Mucosa of descending colon (tissue), 3 donors: ENCODE results near the gene NOTCH2NLA. TPM values are rescaled to one million over a fixed set of nuclear protein-coding genes. Genes with fewer than 3 reads are reported as not detected.
"Not testable (repeated sequence)": the region's sequence is repeated elsewhere in the genome, so short reads cannot be mapped to it uniquely, and the experiment has no call there.

Source experiments
- ATAC-seq: fragments of 200-7000 bp; cut with Tn5 transposase; one replicate; pipeline ENCODE4 v1.9.1; 2020; ENCODE audit warnings: mild to moderate bottlenecking, moderate library complexity
- DNase-seq, 3 donors: peaks; one replicate each; pipeline ENCODE4 v3.0.0-alpha.2; 2020
- H3K36me3 ChIP-seq: fragments of 200-600 bp; one replicate; pipeline ENCODE4 v1.8.0; 2021; ENCODE audit warnings: low read depth, mild to moderate bottlenecking
- H3K4me1 ChIP-seq: fragments of 200-600 bp; one replicate; pipeline ENCODE4 v1.8.0; 2021; ENCODE audit warnings: low read depth, mild to moderate bottlenecking
- H3K4me3 ChIP-seq: fragments of 200-600 bp; one replicate; pipeline ENCODE4 v1.8.0; 2021; ENCODE audit warnings: mild to moderate bottlenecking
- H3K9me3 ChIP-seq: fragments of 200-600 bp; one replicate; pipeline ENCODE4 v1.8.0; 2021; ENCODE audit warnings: mild to moderate bottlenecking
- intact Hi-C, 2 donors: fragments of 100-400 bp; cut with DNase I in 1 of 2; cut with micrococcal nuclease in 1 of 2; formaldehyde crosslinking; loops; one replicate each; pipeline versions ENCODE4 v1.11.0 to v1.11.1; 2022; cut with DNase I, micrococcal nuclease
- long read RNA-seq, 2 donors: library from polyadenylated mRNA; unstranded; transcript quantifications; one replicate each; pipeline ENCODE4 v2.0.0, GENCODE V29; 2019 to 2021
- total RNA-seq, 3 donors: library from RNA; stranded (reverse); fragmentation: NEBNext Ultra II Directional in 2 of 3; extraction: Animal tissue kit (Norgen Biotek cat#: 25700) in 2 of 3; gene quantifications; one replicate each; pipeline versions ENCODE4 v1.2.1 to v1.2.4, GENCODE V29; 2021 to 2023
- donor health status: DM: no; HTN: no; CAD: no; lungs with moderate emphysema.
- donor health status: DM: no; HTN: no; CAD: no.
- donor health status: DM: no; HTN: yes; CAD: no.

The NOTCH2NLA gene
- total RNA-seq = 10 to 100 TPM; 35.6 to 42.0 (median 41.5) TPM
- long read RNA-seq, donor 1, transcript NOTCH2NLA-201 (5 exons, 1,874 nt) = major isoform, 8 of 10 reads
- long read RNA-seq, donor 1, partial matches to known transcripts = 0 of 10 reads
- long read RNA-seq, donor 1, other reads (novel, unspliced or antisense) = 2 of 10 reads
- long read RNA-seq, donor 2, transcript NOTCH2NLA-201 (5 exons, 1,874 nt) = major isoform, 7 of 10 reads
- long read RNA-seq, donor 2, partial matches to known transcripts = 1 of 10 reads
- long read RNA-seq, donor 2, other reads (novel, unspliced or antisense) = 2 of 10 reads

DNA sequence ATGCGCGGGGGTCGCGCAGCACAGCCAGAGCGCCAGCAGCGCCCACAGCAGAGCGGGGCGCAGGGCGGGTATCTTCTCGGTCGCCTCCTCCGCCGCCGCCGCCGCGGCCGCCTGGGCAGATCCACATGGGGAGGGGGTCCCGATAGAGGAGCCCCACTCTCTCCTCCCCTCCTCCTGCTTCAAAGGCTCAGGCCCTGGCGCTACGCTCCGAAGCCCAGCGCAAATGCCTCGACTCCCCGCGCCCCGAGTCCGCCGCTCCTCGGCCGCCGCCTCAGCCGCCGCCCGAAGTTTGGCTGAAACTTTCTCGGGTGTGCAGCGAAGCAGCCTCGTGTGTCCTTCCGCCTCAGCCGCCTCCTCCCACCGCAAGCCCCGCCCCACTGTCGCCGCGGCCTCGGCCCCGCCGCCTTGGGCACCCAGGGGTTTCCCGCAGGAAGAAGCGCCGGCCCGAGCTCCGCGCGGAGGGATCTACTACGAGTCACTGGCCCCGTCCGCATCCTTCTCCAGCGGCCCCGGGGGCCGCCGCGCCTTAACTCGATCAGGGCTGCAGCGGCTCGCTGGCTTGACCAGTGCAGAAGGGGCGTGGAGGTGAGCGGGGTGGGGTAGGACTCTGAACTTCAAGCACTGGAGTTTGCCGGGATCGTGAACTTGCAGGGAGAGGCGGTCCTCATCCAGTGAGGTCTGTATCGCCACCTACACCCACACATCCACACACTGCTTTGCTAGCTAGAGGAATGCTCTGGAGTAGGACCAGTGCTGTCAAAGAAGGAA is at the start of gene NOTCH2NLA:
Gene NOTCH2NLA, minus strand, starts transcription at position 312 of the 768 bp plus-strand sequence. CDS start 39,684 bp downstream, outside the sequence.
- H3K9me3 ChIP-seq, H3K4me1 ChIP-seq, H3K36me3 ChIP-seq, intact Hi-C loops: not testable (repeated sequence)
- DNase-seq = peak; percentile 9 to 68 (median 63)
- H3K4me3 ChIP-seq = peak within 1 kb of the TSS; percentile 36
- ATAC-seq = peak; percentile 71

DNA sequence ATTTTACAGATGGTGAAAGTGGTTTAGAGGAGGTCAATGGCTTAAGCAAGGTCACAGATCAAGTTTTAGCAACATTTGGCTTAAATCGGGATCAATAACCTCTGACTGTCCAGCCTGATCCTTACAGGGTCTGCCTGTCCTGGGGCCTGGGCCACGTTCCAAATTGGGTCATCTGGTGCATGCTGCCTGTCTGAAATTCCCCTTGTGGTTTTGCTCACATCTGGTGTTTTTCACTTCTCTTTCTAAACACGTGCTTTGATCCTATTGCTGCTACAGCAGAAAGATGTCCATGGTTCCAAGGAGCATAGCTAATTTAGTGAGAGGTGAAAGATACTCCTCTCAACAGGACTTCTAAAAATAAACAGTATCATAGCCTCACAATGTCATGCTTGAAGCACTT is 49.5 kb upstream of the NOTCH2NLA start:
- intact Hi-C loops, DNase-seq, H3K4me3 ChIP-seq, H3K36me3 ChIP-seq, H3K4me1 ChIP-seq, H3K9me3 ChIP-seq: not testable (repeated sequence)
- peak; percentile 44 for ATAC-seq

DNA sequence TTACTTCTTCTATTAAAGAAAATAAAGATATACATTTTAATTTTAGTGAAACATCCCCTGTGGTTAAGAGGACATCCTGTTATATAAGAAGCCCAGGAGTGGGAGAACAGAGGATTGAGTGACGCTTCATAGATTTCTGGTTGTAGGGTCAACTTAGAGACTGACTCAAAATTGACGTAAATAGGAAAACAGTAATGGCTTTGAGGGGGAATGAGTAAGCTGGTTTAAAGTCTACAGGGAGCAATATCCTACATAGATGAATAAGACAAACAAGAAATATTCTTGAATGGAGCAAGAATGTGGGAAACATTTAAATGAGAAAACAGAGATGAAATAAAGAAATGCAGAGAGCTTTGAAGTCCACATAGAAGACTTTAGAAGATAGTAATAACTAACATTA is 48.3 kb upstream of the NOTCH2NLA start:
- H3K36me3 ChIP-seq, H3K9me3 ChIP-seq, intact Hi-C loops, H3K4me1 ChIP-seq, ATAC-seq, H3K4me3 ChIP-seq, DNase-seq: not testable (repeated sequence)

DNA sequence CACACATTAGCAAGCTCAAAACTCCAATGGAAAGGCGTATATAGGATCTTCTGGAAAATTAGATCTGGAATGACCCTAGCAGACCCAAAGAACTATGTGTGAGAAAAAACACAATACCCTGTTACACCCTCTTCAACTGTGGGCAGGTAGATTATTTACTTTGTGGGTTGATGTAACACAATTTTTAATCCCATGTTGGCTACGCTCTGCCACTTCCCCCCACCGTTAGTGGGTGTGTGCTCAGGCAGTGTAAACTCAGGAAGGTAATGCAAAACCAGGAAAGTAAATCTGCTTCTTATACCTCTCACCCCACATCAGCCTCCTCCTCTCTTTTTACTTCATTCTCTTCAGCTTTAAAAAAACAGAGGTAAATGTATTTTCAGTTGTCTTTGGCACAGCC is 45.3 kb upstream of the NOTCH2NLA start:
- intact Hi-C loops, H3K4me3 ChIP-seq, DNase-seq, H3K36me3 ChIP-seq, H3K9me3 ChIP-seq, H3K4me1 ChIP-seq: not testable (repeated sequence)
- peak; percentile 85 for ATAC-seq

DNA sequence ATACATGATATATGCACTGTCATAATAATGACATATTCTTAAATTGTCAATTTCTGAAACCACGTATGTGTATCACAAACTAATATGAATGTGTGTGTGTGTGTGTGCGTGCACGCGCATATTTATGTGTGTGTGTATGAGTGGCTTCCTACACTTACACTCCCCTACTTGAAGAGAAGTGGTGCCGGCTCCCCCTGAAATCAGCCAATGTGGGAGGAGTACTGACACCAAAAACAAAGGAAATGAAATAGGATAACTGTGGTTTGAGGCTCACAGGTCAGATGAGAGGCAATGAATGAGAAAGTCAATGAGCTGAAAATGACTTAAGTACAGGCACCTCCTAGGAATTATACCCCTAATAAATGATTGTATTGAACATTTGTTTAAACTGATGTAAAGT is 44.4 kb upstream of the NOTCH2NLA start:
- H3K4me3 ChIP-seq, ATAC-seq, H3K4me1 ChIP-seq, H3K36me3 ChIP-seq, DNase-seq, H3K9me3 ChIP-seq, intact Hi-C loops: not testable (repeated sequence)

DNA sequence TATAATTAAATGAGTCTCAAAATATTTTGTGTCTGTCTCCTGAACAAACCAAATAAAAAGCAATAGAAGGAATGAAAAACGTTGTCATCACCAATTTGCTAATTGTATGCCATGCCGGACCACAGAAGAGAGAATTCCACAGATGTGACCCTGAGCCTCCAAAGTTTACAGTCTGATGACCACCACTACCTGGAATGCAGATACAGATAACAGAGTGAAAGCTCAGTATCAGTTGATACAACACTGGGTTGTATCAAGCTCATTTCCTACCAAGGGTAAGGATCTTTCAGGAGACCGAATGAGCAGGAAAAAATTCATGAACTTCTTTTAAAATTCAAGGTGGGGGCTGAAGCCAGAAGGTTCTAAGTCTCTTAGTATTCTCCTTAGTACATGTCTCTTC is 43.9 kb upstream of the NOTCH2NLA start:
- intact Hi-C loops, H3K4me3 ChIP-seq, H3K36me3 ChIP-seq, H3K4me1 ChIP-seq, ATAC-seq, H3K9me3 ChIP-seq, DNase-seq: not testable (repeated sequence)

DNA sequence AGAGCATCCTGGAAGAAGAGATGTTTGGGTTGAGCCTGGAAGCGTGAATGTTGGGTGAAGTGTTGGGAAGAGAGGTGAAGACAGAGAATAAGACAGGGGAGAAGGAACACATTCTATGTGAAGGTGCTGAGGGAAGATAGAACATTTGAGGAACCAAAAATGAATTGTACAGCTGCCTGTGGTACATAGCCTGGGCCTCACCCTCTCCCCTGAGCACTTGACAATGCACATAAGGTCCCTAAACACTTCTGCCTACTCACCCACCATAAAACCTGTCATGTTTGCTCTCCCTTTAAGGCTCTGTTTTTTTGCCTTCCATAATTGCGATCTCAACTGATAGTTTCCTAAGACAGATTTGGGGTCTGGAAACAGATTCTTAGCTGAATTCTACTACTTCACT is 43.2 kb upstream of the NOTCH2NLA start:
- DNase-seq, intact Hi-C loops, H3K4me1 ChIP-seq, H3K36me3 ChIP-seq, H3K4me3 ChIP-seq, H3K9me3 ChIP-seq: not testable (repeated sequence)
- ATAC-seq = peak; percentile 62

DNA sequence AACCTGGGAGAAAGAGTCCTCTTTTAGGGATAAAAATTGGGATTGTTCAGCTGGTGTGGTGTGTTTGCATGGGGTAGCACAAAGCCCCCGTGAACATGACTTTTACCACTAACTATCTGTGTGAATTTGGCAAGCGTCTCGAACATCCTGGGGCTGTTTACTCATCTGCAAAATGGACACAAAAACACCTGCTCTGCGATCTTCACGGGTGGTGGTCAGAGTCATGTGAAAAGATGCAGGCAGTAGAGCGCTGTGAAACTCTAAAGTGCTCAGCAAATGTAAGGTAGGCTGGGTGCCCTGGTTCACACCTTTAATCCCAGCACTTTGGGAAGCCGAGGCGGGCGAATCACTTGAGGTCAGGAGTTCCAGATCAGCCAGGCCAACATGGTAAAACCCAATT is 41.3 kb upstream of the NOTCH2NLA start:
- DNase-seq, H3K4me1 ChIP-seq, ATAC-seq, H3K4me3 ChIP-seq, intact Hi-C loops, H3K9me3 ChIP-seq, H3K36me3 ChIP-seq: not testable (repeated sequence)

DNA sequence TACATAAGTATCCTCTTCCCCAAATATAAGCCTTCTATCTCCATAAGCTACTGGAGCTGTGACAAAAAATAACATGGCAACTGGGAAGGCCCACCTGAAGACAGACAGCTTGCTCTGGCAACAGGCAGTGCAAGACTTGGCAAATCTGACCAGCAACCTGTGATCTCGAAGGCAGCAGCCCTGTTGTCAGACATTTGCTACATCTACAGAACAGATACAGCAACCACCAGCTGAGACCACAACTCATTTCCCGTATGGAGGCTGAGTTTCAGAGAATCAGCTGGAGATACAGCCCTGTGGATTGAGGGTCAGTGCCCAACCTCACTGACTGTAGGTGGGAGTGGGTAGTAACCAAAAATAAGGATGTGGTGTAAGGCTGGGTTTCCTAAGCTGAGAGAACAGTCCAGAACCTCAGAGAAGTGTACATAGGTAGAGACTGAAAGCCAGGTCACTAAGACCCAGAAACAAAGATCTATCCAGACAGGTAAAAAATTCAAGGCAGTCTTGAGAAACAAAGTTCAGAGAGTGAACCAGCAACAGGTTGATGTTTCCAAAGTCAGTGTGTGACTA is 37.4 kb upstream of the NOTCH2NLA start:
- intact Hi-C loops = not testable (repeated sequence)

DNA sequence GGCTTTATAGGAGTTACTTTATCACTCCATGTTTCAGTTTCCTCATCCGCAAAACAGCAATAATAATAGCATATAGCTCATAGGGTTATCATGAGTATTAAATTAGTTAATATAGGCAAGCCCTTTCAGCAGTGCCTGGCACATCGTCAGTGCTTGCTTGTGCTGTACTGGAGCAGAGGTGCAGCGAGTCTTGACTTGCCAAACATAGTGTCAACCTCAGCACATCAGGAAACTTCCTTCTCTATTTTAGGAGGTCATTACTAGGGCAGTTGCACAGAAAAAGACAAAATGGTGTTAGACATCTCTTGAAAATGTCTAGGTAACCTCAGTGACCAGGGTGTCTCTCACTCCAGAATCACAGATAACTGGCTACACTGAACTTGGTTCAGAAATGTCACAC is 35.9 kb upstream of the NOTCH2NLA start:
- H3K4me1 ChIP-seq, DNase-seq, intact Hi-C loops, H3K4me3 ChIP-seq, H3K9me3 ChIP-seq, H3K36me3 ChIP-seq: not testable (repeated sequence)
- ATAC-seq = peak; percentile 50

More for the DNA sequence above, 37.4 kb upstream of the NOTCH2NLA start:
- H3K4me1 ChIP-seq, DNase-seq, H3K36me3 ChIP-seq, H3K4me3 ChIP-seq, H3K9me3 ChIP-seq, ATAC-seq: not testable (repeated sequence)

DNA sequence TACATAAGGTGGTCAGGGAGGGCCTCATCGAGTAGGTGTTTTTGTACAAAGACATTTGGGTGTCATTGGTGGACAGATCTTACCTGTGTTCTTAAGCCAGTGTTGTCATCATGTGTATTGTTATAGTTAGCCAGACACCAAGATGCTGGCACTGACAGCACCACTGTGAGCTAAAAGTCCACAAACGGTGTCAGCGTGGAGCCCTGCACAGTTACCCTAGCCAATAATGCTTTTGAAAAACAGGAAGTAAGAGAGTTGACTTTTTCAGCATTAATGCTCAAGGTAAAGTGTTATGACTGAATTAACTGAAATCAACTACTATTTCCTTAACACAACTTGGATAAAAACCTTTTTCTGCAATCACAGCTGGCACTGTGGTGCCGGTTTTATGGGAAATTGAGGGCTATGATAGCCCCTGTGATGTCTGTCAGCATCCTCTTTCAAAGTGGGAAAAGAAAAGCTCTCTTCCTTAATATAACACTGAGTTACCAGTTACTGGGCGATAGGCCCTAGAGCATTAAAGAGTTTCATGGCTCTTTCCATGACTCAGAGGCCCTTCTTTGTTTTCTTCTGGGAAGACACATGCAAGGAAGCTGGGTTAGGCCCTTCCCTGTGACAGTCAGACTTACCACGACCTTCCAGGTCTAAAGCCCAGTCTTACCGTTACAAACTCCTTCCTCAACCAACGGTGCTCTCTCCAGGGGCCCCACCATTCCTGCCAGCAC is 31.3 kb upstream of the NOTCH2NLA start:
- DNase-seq, H3K9me3 ChIP-seq, H3K4me3 ChIP-seq, intact Hi-C loops, H3K4me1 ChIP-seq, H3K36me3 ChIP-seq: not testable (repeated sequence)
- ATAC-seq = peak; percentile 55

DNA sequence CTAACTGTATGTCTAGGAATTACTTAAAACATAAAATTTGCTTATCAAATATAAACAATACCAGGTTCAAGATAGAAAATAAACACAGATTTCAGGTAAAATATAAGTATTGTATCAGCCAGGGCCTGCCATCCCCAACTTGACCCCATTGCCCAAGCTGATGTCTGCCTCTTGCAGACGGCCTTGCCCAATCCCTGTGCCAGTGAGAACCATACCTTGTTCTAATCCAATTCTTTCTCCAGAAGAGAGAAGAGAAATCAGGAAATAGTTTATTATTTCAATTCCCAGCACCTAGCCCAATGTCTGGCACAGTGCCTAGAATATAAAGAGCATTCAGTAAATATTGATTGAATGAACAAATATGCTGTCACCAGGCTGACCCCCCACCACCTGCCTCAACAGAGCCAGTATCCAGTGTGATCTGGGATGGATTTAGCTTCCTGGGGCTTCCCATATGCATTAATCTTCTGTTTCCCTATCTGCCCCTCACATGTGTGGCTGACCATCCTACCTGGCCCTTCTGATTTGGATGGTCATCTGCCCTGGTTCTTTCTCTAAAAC is 29.3 kb upstream of the NOTCH2NLA start:
- ATAC-seq = peak; percentile 79
- intact Hi-C loops, H3K4me3 ChIP-seq, H3K9me3 ChIP-seq, H3K4me1 ChIP-seq, H3K36me3 ChIP-seq, DNase-seq: not testable (repeated sequence)

DNA sequence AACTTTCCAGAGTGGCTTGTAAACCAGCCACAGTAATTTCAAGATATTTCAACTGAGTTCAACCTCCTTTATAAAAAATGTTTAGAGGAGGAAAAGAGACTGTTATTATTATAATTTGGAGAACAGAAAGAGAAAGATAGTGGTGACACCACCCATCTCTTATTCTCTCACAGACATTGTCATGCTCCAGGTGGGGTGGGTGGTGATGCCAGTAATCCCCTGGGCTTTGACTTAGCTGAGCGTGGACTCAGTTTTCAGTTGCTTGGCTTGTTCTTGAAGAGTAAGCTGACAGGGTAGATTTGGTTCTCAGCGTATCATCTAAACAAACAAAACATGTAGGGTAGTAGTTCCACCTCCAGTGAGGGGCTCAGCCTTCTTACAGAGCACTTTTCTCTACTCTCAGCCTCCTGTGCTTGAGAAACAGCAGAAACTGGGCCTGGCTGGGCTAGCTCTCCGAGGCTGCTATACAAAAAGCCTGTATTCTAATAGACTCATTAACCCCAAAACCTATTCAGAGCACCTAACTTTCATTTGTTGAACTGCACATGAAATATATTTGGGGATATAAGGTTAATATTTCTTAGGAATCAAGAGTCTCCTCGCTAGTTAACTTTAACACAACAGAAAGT is 25.9 kb upstream of the NOTCH2NLA start:
- H3K36me3 ChIP-seq, intact Hi-C loops, H3K4me1 ChIP-seq, DNase-seq, H3K9me3 ChIP-seq, H3K4me3 ChIP-seq: not testable (repeated sequence)
- peak; percentile 59 for ATAC-seq
